Activated T-cell treated with anti-CD3 and anti-CD28 coated beads, Interleukin-2, amount 50 U/mL, for 4 hours (primary cell): ENCODE measurements around the gene TPM4. TPM values are rescaled to one million over a fixed set of nuclear protein-coding genes. Genes with fewer than 3 reads are reported as not detected.
A peak's percentile ranks its signal among the peaks of the same experiment; 100 is the strongest.
"Not testable (repeated sequence)": the region's sequence is repeated elsewhere in the genome, so short reads cannot be mapped to it uniquely, and the experiment has no call there.

Source experiments
- ATAC-seq, 2 donors: fragments of 200-7000 bp; cut with Tn5 transposase; one replicate each; pipeline ENCODE4 v1.10.0; 2021
- DNase-seq: peaks from one replicate; pipeline ENCODE4 v3.0.0-alpha.2; 2020
- H3K27me3 Mint-ChIP-seq: one replicate; pipeline ENCODE4 v1.8.0; 2021; ENCODE audit warnings: low read depth, mixed read lengths
- H3K36me3 Mint-ChIP-seq: one replicate; pipeline ENCODE4 v1.8.0; 2022; ENCODE audit warnings: mixed read lengths; ENCODE audit not compliant: insufficient read depth
- H3K4me1 Mint-ChIP-seq: one replicate; pipeline ENCODE4 v1.8.0; 2021; ENCODE audit warnings: low read depth, mixed read lengths
- H3K4me3 Mint-ChIP-seq: one replicate; pipeline ENCODE4 v1.8.0; 2021; ENCODE audit warnings: mild to moderate bottlenecking, moderate library complexity, mixed read lengths
- H3K9me3 Mint-ChIP-seq: one replicate; pipeline ENCODE4 v1.8.0; 2021; ENCODE audit warnings: mixed read lengths
- total RNA-seq, 3 donors: library from RNA; stranded (reverse); gene quantifications; one replicate each; pipeline ENCODE4 v1.2.1, GENCODE V29; 2021

TPM4 gene
- total RNA-seq, 3 donors from 2014 or later: 153 to 177 (median 168) TPM

- no peak overlapping the region for H3K4me3 Mint-ChIP-seq
- H3K9me3 Mint-ChIP-seq: no peaks in the 10 kb centered on the region
- peaks cover 22% of the 10 kb centered on the region for H3K4me1 Mint-ChIP-seq
- ATAC-seq (no peak), DNase-seq (no peak)
- no peaks in the 10 kb centered on the region for H3K27me3 Mint-ChIP-seq
- peaks cover 42% of the 10 kb centered on the region for H3K36me3 Mint-ChIP-seq
Measured at GRCh38 chr19:16091546-16092475, 15.5 kb downstream of the TPM4 start.

GRCh38 chr19:16094360-16095070 lies 18.2 kb downstream of the TPM4 start:
- DNase-seq (no peak), ATAC-seq (no peak)
- Mint-ChIP-seq H3K36me3 (peaks cover 36% of the 10 kb centered on the region), H3K9me3 (no peaks in the 10 kb centered on the region), H3K27me3 (no peaks in the 10 kb centered on the region), H3K4me3 (no peak overlapping the region), H3K4me1 (peaks cover 20% of the 10 kb centered on the region)

GRCh38 chr19:16095071-16095571 lies 18.8 kb downstream of the TPM4 start:
- no peak overlapping the region for H3K4me3 Mint-ChIP-seq
- H3K9me3 Mint-ChIP-seq: no peaks in the 10 kb centered on the region
- ATAC-seq (peak; percentile 81 to 84), DNase-seq (no peak)
- H3K4me1 Mint-ChIP-seq: peaks cover 20% of the 10 kb centered on the region
- no peaks in the 10 kb centered on the region for H3K27me3 Mint-ChIP-seq
- H3K36me3 Mint-ChIP-seq: peaks cover 38% of the 10 kb centered on the region

- DNase-seq (no peak), ATAC-seq (no peak)
- no peaks in the 10 kb centered on the region for H3K9me3 Mint-ChIP-seq
- peaks cover 20% of the 10 kb centered on the region for H3K4me1 Mint-ChIP-seq
- no peak overlapping the region for H3K4me3 Mint-ChIP-seq
- peaks cover 42% of the 10 kb centered on the region for H3K36me3 Mint-ChIP-seq
- H3K27me3 Mint-ChIP-seq: no peaks in the 10 kb centered on the region
Measured at GRCh38 chr19:16096280-16096855, 20.1 kb downstream of the TPM4 start.

GRCh38 chr19:16098416-16098768 lies 22.1 kb downstream of the TPM4 start:
- Mint-ChIP-seq H3K4me3 (no peak overlapping the region), H3K27me3 (no peaks in the 10 kb centered on the region), H3K9me3 (no peaks in the 10 kb centered on the region), H3K4me1 (peaks cover 20% of the 10 kb centered on the region), H3K36me3 (peaks cover 42% of the 10 kb centered on the region)
- DNase-seq (no peak), ATAC-seq (no peak)

GRCh38 chr19:16098821-16099220 lies 22.5 kb downstream of the TPM4 start:
- ATAC-seq (no peak), DNase-seq (no peak)
- H3K4me3 Mint-ChIP-seq: no peak overlapping the region
- H3K27me3 Mint-ChIP-seq: no peaks in the 10 kb centered on the region
- H3K36me3 Mint-ChIP-seq: peaks cover 39% of the 10 kb centered on the region
- H3K4me1 Mint-ChIP-seq: peaks cover 17% of the 10 kb centered on the region
- no peaks in the 10 kb centered on the region for H3K9me3 Mint-ChIP-seq

- not testable (repeated sequence) for ATAC-seq, H3K27me3 Mint-ChIP-seq, H3K9me3 Mint-ChIP-seq, DNase-seq, H3K4me3 Mint-ChIP-seq
- Mint-ChIP-seq H3K36me3 (peaks cover 38% of the 10 kb centered on the region), H3K4me1 (peaks cover 16% of the 10 kb centered on the region)
Measured at GRCh38 chr19:16099314-16099965, 23.1 kb downstream of the TPM4 start.

- Mint-ChIP-seq H3K27me3 (no peaks in the 10 kb centered on the region), H3K4me1 (peaks cover 6% of the 10 kb centered on the region), H3K36me3 (peaks cover 30% of the 10 kb centered on the region), H3K9me3 (no peaks in the 10 kb centered on the region), H3K4me3 (no peak overlapping the region)
- DNase-seq: no peak
- ATAC-seq: no peak
Measured at GRCh38 chr19:16100524-16100923, 24.2 kb downstream of the TPM4 start.

- H3K36me3 Mint-ChIP-seq: peaks cover 12% of the 10 kb centered on the region
- no peaks in the 10 kb centered on the region for H3K27me3 Mint-ChIP-seq
- peaks cover 2% of the 10 kb centered on the region for H3K4me1 Mint-ChIP-seq
- H3K4me3 Mint-ChIP-seq: no peak overlapping the region
- no peak for DNase-seq
- H3K9me3 Mint-ChIP-seq: no peaks in the 10 kb centered on the region
- ATAC-seq: no peak
Measured at GRCh38 chr19:16104722-16105121, 28.4 kb downstream of the TPM4 start.

GRCh38 chr19:16106121-16106520 lies 29.8 kb downstream of the TPM4 start:
- no peaks in the 10 kb centered on the region for H3K27me3 Mint-ChIP-seq
- no peak for DNase-seq
- no peaks in the 10 kb centered on the region for H3K9me3 Mint-ChIP-seq
- no peak for ATAC-seq
- H3K4me3 Mint-ChIP-seq: no peak overlapping the region
- peaks cover 8% of the 10 kb centered on the region for H3K36me3 Mint-ChIP-seq
- peaks cover 5% of the 10 kb centered on the region for H3K4me1 Mint-ChIP-seq

GRCh38 chr19:16111160-16111908 lies 35.0 kb downstream of the TPM4 start, which contains the start of gene RAB8A:
RAB8A (plus strand) TSS chr19:16111889; CDS start chr19:16111902, 13 bp downstream.
- DNase-seq (peak; percentile 99), ATAC-seq (peak; percentile 96)
- Mint-ChIP-seq H3K9me3 (no peaks in the 10 kb centered on the region), H3K27me3 (no peaks in the 10 kb centered on the region), H3K4me3 (peak within 1 kb of the TSS; percentile 98), H3K4me1 (peaks cover 34% of the 10 kb centered on the region), H3K36me3 (peaks cover 10% of the 10 kb centered on the region)

GRCh38 chr19:16111909-16112752 lies 35.8 kb downstream of the TPM4 start:
- Mint-ChIP-seq H3K27me3 (no peaks in the 10 kb centered on the region), H3K4me1 (peaks cover 39% of the 10 kb centered on the region), H3K4me3 (peak overlapping the region; percentile 98)

GRCh38 chr19:16112778-16113177 lies 36.5 kb downstream of the TPM4 start:
- Mint-ChIP-seq H3K4me1 (peaks cover 45% of the 10 kb centered on the region), H3K36me3 (peaks cover 13% of the 10 kb centered on the region), H3K4me3 (peak overlapping the region; percentile 98), H3K9me3 (no peaks in the 10 kb centered on the region), H3K27me3 (no peaks in the 10 kb centered on the region)
- no peak for ATAC-seq
- no peak for DNase-seq

More at GRCh38 chr19:16111909-16112752, 35.8 kb downstream of the TPM4 start:
- Mint-ChIP-seq H3K36me3 (peaks cover 10% of the 10 kb centered on the region), H3K9me3 (no peaks in the 10 kb centered on the region)
- ATAC-seq (no peak), DNase-seq (no peak)
